ENCODE measurements around the gene GPR137. TPM values are rescaled to one million over a fixed set of nuclear protein-coding genes. Genes with fewer than 3 reads are reported as not detected.

Gene GPR137
- total RNA-seq, 6 experiments from 2014 or later, result 13.0 to 21.9 (median 17.8) TPM

DNA sequence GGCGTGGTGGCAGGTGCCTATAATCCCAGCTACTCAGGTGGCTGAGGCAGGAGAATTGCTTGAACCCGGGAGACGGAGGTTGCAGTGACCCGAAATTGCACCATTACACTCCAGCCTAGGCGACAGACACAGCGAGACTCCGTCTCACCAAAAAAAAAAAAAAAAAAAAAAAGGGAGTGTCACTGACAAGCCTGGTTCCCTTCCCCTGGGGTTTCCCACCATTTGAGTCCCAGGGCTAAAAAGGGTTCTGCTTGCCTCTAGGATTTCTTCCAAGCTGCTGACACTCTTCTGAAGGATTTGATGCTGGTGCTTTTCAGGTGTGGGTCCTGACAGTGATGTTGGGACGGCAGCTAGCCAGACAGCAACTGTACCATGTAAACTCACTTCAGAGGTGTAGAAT lies 53.1 kb downstream of the GPR137 start:
- Histone ChIP-seq H3K9me3 (no peaks in the 10 kb centered on the region), H3K4me1 (peaks cover 0 to 11% (median 2%) of the 10 kb centered on the region in 4 donors), H3K27me3 (no peaks in the 10 kb centered on the region), H3K27ac (no peak overlapping the region), H3K36me3 (no peaks in the 10 kb centered on the region), H3K4me3 (no peak overlapping the region)
- DNase-seq (no peak), ATAC-seq (no peak)
- intact Hi-C loops (cut with DNase I), result no loop called here
- 100% methylated on average over 1 of the region's 8 CpGs for WGBS (ENCODE audit: insufficient coverage, low coverage, low lambda C conversion rate, missing lambda C conversion rate)
- no peak for TF ChIP-seq POLR2A (IDR thresholded peaks at IDR 0.05)
- TF ChIP-seq, protein P1, sequence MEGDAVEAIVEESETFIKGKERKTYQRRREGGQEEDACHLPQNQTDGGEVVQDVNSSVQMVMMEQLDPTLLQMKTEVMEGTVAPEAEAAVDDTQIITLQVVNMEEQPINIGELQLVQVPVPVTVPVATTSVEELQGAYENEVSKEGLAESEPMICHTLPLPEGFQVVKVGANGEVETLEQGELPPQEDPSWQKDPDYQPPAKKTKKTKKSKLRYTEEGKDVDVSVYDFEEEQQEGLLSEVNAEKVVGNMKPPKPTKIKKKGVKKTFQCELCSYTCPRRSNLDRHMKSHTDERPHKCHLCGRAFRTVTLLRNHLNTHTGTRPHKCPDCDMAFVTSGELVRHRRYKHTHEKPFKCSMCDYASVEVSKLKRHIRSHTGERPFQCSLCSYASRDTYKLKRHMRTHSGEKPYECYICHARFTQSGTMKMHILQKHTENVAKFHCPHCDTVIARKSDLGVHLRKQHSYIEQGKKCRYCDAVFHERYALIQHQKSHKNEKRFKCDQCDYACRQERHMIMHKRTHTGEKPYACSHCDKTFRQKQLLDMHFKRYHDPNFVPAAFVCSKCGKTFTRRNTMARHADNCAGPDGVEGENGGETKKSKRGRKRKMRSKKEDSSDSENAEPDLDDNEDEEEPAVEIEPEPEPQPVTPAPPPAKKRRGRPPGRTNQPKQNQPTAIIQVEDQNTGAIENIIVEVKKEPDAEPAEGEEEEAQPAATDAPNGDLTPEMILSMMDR (IDR thresholded peaks at IDR 0.05), result no peak

Small RNA genes within 50 kb of the gene (small RNA-seq; reads per million reads assigned to genes)
- 0 reads per million in 2 experiments for gene RF00019

Other genes with a start within 250 kb of the GPR137 start
- gene FLRT1, start 249.9 kb upstream of the GPR137 start, total RNA-seq, result under 1 TPM in 1 of 6 experiments, not detected in 5; 0.12 TPM
- gene MACROD1, start 119.7 kb upstream of the GPR137 start, total RNA-seq, result 100 to 1,000 TPM in 1 of 6 experiments, 10 to 100 TPM in 5; 12.3 to 219 (median 27.8) TPM
- gene STIP1, start 99.7 kb upstream of the GPR137 start, total RNA-seq, result 100 to 1,000 TPM in 1 of 6 experiments, 10 to 100 TPM in 5; 27.6 to 110 (median 59.4) TPM
- 10 to 100 TPM in 1 of 6 experiments, 1 to 10 TPM in 5; 5.1 to 17.3 (median 8.1) TPM for gene FERMT3, start 79.1 kb upstream of the GPR137 start, total RNA-seq
- 10 to 100 TPM; 13.5 to 29.6 (median 18.9) TPM for gene TRPT1, start 59.7 kb upstream of the GPR137 start, total RNA-seq
- gene NUDT22, start 59.6 kb upstream of the GPR137 start, total RNA-seq, result 10 to 100 TPM; 23.2 to 46.7 (median 32.1) TPM
- 10 to 100 TPM; 14.6 to 27.6 (median 21.4) TPM for gene DNAJC4, start 55.3 kb upstream of the GPR137 start, total RNA-seq
- gene VEGFB, start 51.3 kb upstream of the GPR137 start, total RNA-seq, result 10 to 100 TPM in 5 of 6 experiments, 1 to 10 TPM in 1; 7.5 to 33.2 (median 16.6) TPM
- gene FKBP2, start 44.8 kb upstream of the GPR137 start, total RNA-seq, result 100 to 1,000 TPM in 1 of 6 experiments, 10 to 100 TPM in 5; 49.4 to 108 (median 66.7) TPM
- gene PPP1R14B, start 38.9 kb upstream of the GPR137 start, total RNA-seq, result 10 to 100 TPM; 34.1 to 90.3 (median 49.7) TPM
- gene PLCB3, start 34.3 kb upstream of the GPR137 start, total RNA-seq, result 1 to 10 TPM; 5.4 to 8.0 (median 6.7) TPM
- gene BAD, start 1.2 kb upstream of the GPR137 start, total RNA-seq, result 10 to 100 TPM; 22.0 to 53.8 (median 26.0) TPM
- not detected for gene KCNK4, start 5.5 kb downstream of the GPR137 start, total RNA-seq
- not detected for gene CATSPERZ, start 14.5 kb downstream of the GPR137 start, total RNA-seq
- 10 to 100 TPM; 28.5 to 82.6 (median 47.7) TPM for gene ESRRA, start 19.7 kb downstream of the GPR137 start, total RNA-seq
- gene TRMT112, start 31.7 kb downstream of the GPR137 start, total RNA-seq, result 100 to 1,000 TPM in 2 of 6 experiments, 10 to 100 TPM in 4; 58.0 to 122 (median 85.3) TPM
- gene PRDX5, start 32.3 kb downstream of the GPR137 start, total RNA-seq, result 100 to 1,000 TPM in 2 of 6 experiments, 10 to 100 TPM in 4; 84.0 to 172 (median 89.3) TPM
- 10 to 100 TPM in 1 of 6 experiments, 1 to 10 TPM in 5; 2.4 to 10.6 (median 4.9) TPM for gene CCDC88B, start 54.4 kb downstream of the GPR137 start, total RNA-seq
- gene RPS6KA4, start 73.3 kb downstream of the GPR137 start, total RNA-seq, result 10 to 100 TPM in 3 of 6 experiments, 1 to 10 TPM in 3; 6.6 to 17.9 (median 10.3) TPM

Data from right lobe of liver (tissue), 6 donors.